CD14-positive monocyte (primary cell): ENCODE measurements around the gene SPEN. TPM values are rescaled to one million over a fixed set of nuclear protein-coding genes. Genes with fewer than 3 reads are reported as not detected.

Experiments
- DNase-seq, 3 donors: peaks; one replicate each; pipeline ENCODE4 v3.0.0-alpha.2; 2011 to 2022
- H2AFZ ChIP-seq: 2 replicates; pipeline ENCODE4 v1.6.0; 2012; ENCODE audit warnings: mild to moderate bottlenecking, low read depth, low read length, inconsistent platforms; ENCODE audit not compliant: insufficient read depth, poor library complexity, severe bottlenecking
- H3K27ac ChIP-seq, 2 donors: 1 replicate in 1 of 2; 2 replicates in 1 of 2; pipeline ENCODE4 v1.5.1; 2012 to 2013; ENCODE audit warnings: low read length in 2 of 2, control low read depth in 1 of 2, inconsistent platforms in 1 of 2, low read depth in 1 of 2, mild to moderate bottlenecking in 1 of 2
- H3K27me3 ChIP-seq, 2 donors: one replicate each; pipeline versions ENCODE4 v1.6.0 to v1.6.1; 2011 to 2013; ENCODE audit warnings: low read length in 2 of 2; ENCODE audit not compliant: control insufficient read depth in 2 of 2, insufficient read depth in 2 of 2
- H3K36me3 ChIP-seq, 2 donors: replicated peaks in 1 of 2; 1 replicate in 1 of 2; 2 replicates in 1 of 2; pipeline versions ENCODE4 v1.5.1 to v1.6.1; 2012 to 2013; ENCODE audit warnings: low read length in 2 of 2, control low read depth in 1 of 2, inconsistent platforms in 1 of 2, mild to moderate bottlenecking in 1 of 2; ENCODE audit not compliant: insufficient read depth in 2 of 2, control insufficient read depth in 1 of 2
- H3K4me1 ChIP-seq, 2 donors: 1 replicate in 1 of 2; 2 replicates in 1 of 2; pipeline versions ENCODE4 v1.5.1 to v1.6.1; 2012 to 2013; ENCODE audit warnings: low read length in 2 of 2, control low read depth in 1 of 2, inconsistent platforms in 1 of 2, mild to moderate bottlenecking in 1 of 2, moderate library complexity in 1 of 2; ENCODE audit not compliant: insufficient read depth in 2 of 2, control insufficient read depth in 1 of 2
- H3K4me2 ChIP-seq: replicated peaks from 2 replicates; pipeline ENCODE3; 2012; ENCODE audit warnings: low read length, moderate library complexity, mild to moderate bottlenecking; ENCODE audit not compliant: poor library complexity, severe bottlenecking; ENCODE audit errors: extremely low read depth
- H3K4me3 ChIP-seq, 3 experiments: fragments of 200-600 bp in 1 of 3; sonication (generic) in 1 of 3; replicated peaks in 1 of 3; 1 replicate in 2 of 3; 2 replicates in 1 of 3; pipeline ENCODE4 v1.5.1; 2011 to 2013; ENCODE audit warnings: low read length in 3 of 3, mild to moderate bottlenecking in 3 of 3, control low read depth in 2 of 3, low read depth in 2 of 3, inconsistent platforms in 1 of 3, moderate library complexity in 1 of 3
- H3K79me2 ChIP-seq: 2 replicates; pipeline ENCODE4 v1.6.0; 2012; ENCODE audit warnings: mild to moderate bottlenecking, control low read depth, inconsistent platforms, low read length, moderate library complexity; ENCODE audit not compliant: insufficient read depth
- H3K9ac ChIP-seq: 2 replicates; pipeline ENCODE4 v1.6.0; 2017; ENCODE audit warnings: low read length, mild to moderate bottlenecking; ENCODE audit not compliant: insufficient read depth, poor library complexity, severe bottlenecking
- H3K9me3 ChIP-seq, 2 donors: replicated peaks in 1 of 2; 1 replicate in 1 of 2; 2 replicates in 1 of 2; pipeline versions ENCODE4 v1.5.1 to v1.6.1; 2012 to 2013; ENCODE audit warnings: low read length in 2 of 2, control low read depth in 1 of 2; ENCODE audit not compliant: control insufficient read depth in 1 of 2, insufficient read depth in 1 of 2
- H4K20me1 ChIP-seq: 2 replicates; pipeline ENCODE4 v1.6.0; 2012; ENCODE audit warnings: mild to moderate bottlenecking, low read length, control low read depth, moderate library complexity; ENCODE audit not compliant: insufficient read depth
- H3K27ac Mint-ChIP-seq, 7 donors: one replicate each; pipeline ENCODE4 v1.8.0; 2020; ENCODE audit warnings: mild to moderate bottlenecking in 7 of 7, mixed read lengths in 7 of 7, moderate library complexity in 6 of 7, inconsistent platforms in 2 of 7
- H3K27me3 Mint-ChIP-seq, 3 donors: one replicate each; pipeline ENCODE4 v1.8.0; 2021 to 2022; ENCODE audit warnings: low read depth in 3 of 3, mild to moderate bottlenecking in 3 of 3, mixed read lengths in 3 of 3, moderate library complexity in 3 of 3, inconsistent platforms in 1 of 3
- H3K36me3 Mint-ChIP-seq, 2 donors: one replicate each; pipeline ENCODE4 v1.8.0; 2020; ENCODE audit warnings: mixed read lengths in 2 of 2, inconsistent platforms in 1 of 2, mild to moderate bottlenecking in 1 of 2
- H3K4me1 Mint-ChIP-seq: one replicate; pipeline ENCODE4 v1.8.0; 2020; ENCODE audit warnings: mild to moderate bottlenecking, mixed read lengths
- H3K4me3 Mint-ChIP-seq, 2 donors: one replicate each; pipeline ENCODE4 v1.8.0; 2020; ENCODE audit warnings: mild to moderate bottlenecking in 2 of 2, mixed read lengths in 2 of 2, moderate library complexity in 1 of 2
- H3K9me3 Mint-ChIP-seq, 7 donors: one replicate each; pipeline ENCODE4 v1.8.0; 2020 to 2022; ENCODE audit warnings: mixed read lengths in 7 of 7, mild to moderate bottlenecking in 6 of 7, moderate library complexity in 6 of 7, inconsistent platforms in 2 of 7
- WGBS: methylation state at CpG from one replicate; pipeline ENCODE4 v1.1.5; 2013; ENCODE audit warnings: missing lambda C conversion rate; ENCODE audit not compliant: insufficient coverage; 5-methylcytosine and 5-hydroxymethylcytosine counted together
- intact Hi-C, 2 donors: fragments of 100-400 bp; cut with micrococcal nuclease; formaldehyde crosslinking; loops; one replicate each; pipeline versions ENCODE4 v1.15.0 to v1.15.1; 2023
- polyA plus RNA-seq, 3 donors: library from polyadenylated mRNA; depleted of rRNA in 1 of 3; unstranded in 2 of 3; stranded (reverse) in 1 of 3; fragments of 300-500 nt in 2 of 3; fragments of >200 nt in 1 of 3; fragmentation: Illumina TruSeq in 2 of 3; gene quantifications; 1 replicate in 2 of 3; 2 replicates in 1 of 3; pipeline ENCODE4 v1.2.3, GENCODE V29; 2012 to 2021
- TF ChIP-seq, protein P1 (sequence below): fragments of 200-600 bp; IDR thresholded peaks from one replicate; pipeline ENCODE4 v1.8.0; 2022; ENCODE audit warnings: antibody characterized with exemption, mild to moderate bottlenecking

The SPEN gene
- polyA plus RNA-seq, 3 donors, result 3.1 to 30.9 (median 6.1) TPM

DNA sequence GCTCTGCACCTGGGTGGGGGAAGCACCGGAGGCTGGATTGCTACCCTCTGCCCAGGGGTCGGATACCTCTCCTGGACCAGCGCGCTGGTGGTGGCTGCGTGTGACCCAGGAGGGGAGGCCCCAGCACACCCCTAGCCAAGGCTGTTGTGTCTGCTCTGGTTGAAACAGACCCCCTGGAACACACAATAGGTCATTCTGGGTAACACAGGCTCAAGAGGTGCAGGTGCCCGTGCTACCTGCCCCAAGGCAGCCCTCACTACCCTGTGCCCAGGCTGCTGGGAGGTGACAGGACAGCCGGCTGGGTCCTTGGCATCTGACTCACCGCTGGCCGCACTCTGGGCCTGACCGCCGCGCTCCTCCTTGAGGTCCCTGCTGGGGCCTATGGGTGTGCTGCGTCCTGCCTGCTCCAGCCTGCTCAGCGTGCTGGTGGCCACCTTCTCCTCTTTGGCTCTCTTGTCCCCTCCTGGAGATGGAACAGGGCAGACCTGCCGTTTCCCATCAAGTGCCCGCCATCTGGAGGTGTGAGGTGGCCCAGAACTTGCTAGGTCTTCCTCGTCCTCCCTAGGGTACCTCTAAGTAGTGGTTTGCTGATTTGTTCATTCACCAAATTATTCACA is 98.4 kb downstream of the SPEN start:
- Mint-ChIP-seq H3K27ac (peak overlapping the region in 3 of 7 donors; percentile 43 to 86 (median 77)), H3K9me3 (peaks cover 0 to 2% (median 0%) of the 10 kb centered on the region in 7 donors), H3K4me3 (no peak overlapping the region), H3K4me1 (peaks cover 31% of the 10 kb centered on the region), H3K27me3 (no peaks in the 10 kb centered on the region), H3K36me3 (peaks cover 63 to 86% of the 10 kb centered on the region in 2 donors)
- H2AFZ ChIP-seq, result no peak overlapping the region
- no peaks in the 10 kb centered on the region for H3K9me3 ChIP-seq
- DNase-seq, result no peak
- intact Hi-C loops, result no loop called here
- peaks cover 28 to 34% of the 10 kb centered on the region in 2 donors for H3K4me1 ChIP-seq
- no peaks in the 10 kb centered on the region for H3K27me3 ChIP-seq
- no peak overlapping the region for H3K4me3 ChIP-seq
- no peak overlapping the region for H3K9ac ChIP-seq
- TF ChIP-seq, protein P1, sequence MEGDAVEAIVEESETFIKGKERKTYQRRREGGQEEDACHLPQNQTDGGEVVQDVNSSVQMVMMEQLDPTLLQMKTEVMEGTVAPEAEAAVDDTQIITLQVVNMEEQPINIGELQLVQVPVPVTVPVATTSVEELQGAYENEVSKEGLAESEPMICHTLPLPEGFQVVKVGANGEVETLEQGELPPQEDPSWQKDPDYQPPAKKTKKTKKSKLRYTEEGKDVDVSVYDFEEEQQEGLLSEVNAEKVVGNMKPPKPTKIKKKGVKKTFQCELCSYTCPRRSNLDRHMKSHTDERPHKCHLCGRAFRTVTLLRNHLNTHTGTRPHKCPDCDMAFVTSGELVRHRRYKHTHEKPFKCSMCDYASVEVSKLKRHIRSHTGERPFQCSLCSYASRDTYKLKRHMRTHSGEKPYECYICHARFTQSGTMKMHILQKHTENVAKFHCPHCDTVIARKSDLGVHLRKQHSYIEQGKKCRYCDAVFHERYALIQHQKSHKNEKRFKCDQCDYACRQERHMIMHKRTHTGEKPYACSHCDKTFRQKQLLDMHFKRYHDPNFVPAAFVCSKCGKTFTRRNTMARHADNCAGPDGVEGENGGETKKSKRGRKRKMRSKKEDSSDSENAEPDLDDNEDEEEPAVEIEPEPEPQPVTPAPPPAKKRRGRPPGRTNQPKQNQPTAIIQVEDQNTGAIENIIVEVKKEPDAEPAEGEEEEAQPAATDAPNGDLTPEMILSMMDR, result no peak
- WGBS, result 97% methylated on average over 13 of the region's 17 CpGs
- peaks cover 31% of the 10 kb centered on the region for H3K79me2 ChIP-seq
- H3K4me2 ChIP-seq, result no peak overlapping the region
- H3K27ac ChIP-seq, result peak overlapping the region in 1 of 2 donors; percentile 92
- peaks cover 95% of the 10 kb centered on the region for H4K20me1 ChIP-seq
- peaks cover 69 to 73% of the 10 kb centered on the region in 2 donors for H3K36me3 ChIP-seq

DNA sequence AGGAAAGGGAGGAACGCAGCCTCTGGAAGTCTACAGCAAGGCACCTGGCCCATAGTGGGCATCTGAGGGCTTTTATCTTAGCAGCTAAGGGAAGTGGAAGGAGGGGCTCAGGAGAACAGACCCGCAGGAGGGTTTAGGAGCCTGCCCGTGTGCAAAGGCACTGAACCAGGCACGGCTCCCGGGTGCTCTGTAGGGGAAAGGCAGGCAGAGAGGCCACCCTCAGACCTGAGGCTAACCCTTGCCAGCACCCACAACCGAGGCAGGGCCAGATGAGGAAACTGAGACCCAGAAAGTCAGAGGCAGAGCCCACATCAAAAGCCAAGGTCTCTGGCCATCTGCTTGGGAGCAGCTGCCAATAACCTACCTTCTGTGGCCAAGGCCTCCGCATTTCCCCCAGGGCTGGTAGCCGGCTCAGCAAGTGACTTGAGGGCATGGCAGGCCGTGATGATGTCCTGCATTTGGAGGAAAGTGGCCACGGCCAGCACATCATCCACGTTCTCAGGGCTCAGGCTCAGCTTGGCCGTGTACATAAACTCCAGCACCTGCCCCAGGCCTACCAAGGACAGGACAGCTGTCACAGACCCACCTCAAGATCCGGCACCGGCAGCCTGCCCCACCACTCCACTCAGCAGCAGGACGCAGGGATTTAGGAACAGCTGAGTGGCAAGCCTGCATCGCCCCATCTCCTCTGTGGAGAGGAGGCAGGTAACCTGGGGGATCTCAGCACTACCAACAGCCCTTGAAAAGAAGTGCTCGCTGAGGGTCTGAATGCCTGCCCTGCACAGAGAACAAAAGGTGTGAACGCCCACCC is 99.3 kb downstream of the SPEN start:
- WGBS, result 94% methylated on average over 14 of the region's 18 CpGs
- Mint-ChIP-seq H3K9me3 (peaks cover 0 to 2% (median 0%) of the 10 kb centered on the region in 7 donors), H3K4me1 (peaks cover 39% of the 10 kb centered on the region), H3K4me3 (no peak overlapping the region), H3K36me3 (peaks cover 60 to 80% of the 10 kb centered on the region in 2 donors), H3K27me3 (no peaks in the 10 kb centered on the region), H3K27ac (peak overlapping the region in 4 of 7 donors; percentile 9 to 97 (median 78))
- no peak overlapping the region for H2AFZ ChIP-seq
- peaks cover 40% of the 10 kb centered on the region for H3K79me2 ChIP-seq
- H3K4me3 ChIP-seq, result no peak overlapping the region
- no peaks in the 10 kb centered on the region for H3K9me3 ChIP-seq
- H3K27me3 ChIP-seq, result no peaks in the 10 kb centered on the region
- intact Hi-C loops, result no loop called here
- H3K9ac ChIP-seq, result no peak overlapping the region
- DNase-seq, result no peak
- H3K4me1 ChIP-seq, result peaks cover 36 to 42% of the 10 kb centered on the region in 2 donors
- TF ChIP-seq, protein P1, result no peak
- peak overlapping the region in 1 of 2 donors; percentile 92 for H3K27ac ChIP-seq
- H4K20me1 ChIP-seq, result peaks cover 94% of the 10 kb centered on the region
- no peak overlapping the region for H3K4me2 ChIP-seq
- H3K36me3 ChIP-seq, result peaks cover 61 to 65% of the 10 kb centered on the region in 2 donors
